ENCODE data around the gene PDZD7. TPM values are rescaled to one million over a fixed set of nuclear protein-coding genes. Genes with fewer than 3 reads are reported as not detected.
A peak's percentile ranks its signal among the peaks of the same experiment; 100 is the strongest.

Gene PDZD7
- total and polyA plus RNA-seq, 2 of the 8 experiments (the other 6 are each of a cell fraction or from before 2014, with no cell fraction given), result 0.88 to 1.6 TPM

DNA sequence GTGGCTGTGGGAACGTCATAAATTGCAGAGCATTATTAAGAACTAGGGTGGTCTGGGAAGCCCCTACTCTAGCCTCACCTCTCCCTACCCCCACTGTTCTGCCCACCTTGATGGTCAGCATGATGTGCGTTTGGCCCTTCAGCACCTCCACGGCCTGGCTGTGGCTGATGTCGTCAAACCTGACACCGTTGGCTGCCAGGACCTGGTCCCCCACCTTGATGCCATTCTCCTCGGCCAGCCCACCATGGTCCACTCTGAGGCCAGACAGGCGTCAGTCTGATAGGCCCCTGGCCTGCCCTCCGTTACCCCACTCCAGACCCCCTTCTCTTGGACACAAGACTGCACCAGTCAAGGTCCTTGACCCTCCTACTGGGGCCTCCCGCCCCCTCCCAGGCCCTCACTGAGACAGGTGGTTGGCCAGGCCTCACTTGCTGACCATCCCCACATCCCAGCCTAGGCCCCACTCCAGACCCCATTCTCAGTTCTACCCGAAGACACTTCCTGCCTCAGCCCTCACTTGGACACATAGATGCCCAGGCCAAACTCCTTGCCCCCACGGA, 9.2 kb downstream of the PDZD7 start:
- Histone ChIP-seq H3K4ac (replicated peaks; ENCODE audit: insufficient read length, low read depth, low read length) (no peak overlapping the region), H3K4me2 (ENCODE audit: insufficient read depth in 1 of 2, low read depth in 2 of 2, low read length in 2 of 2) (no peak overlapping the region), H4K8ac (ENCODE audit: extremely low read depth, insufficient read depth, low read length) (no peak overlapping the region), H2AK5ac (ENCODE audit: low read depth, low read length) (no peak overlapping the region), H3K79me2 (ENCODE audit: control insufficient read depth in 1 of 2, insufficient read depth in 2 of 2, low read length in 2 of 2) (no peaks in the 10 kb centered on the region), H3K36me3 (ENCODE audit: control insufficient read depth in 2 of 4, insufficient read depth in 4 of 4, low read length in 3 of 4) (no peaks in the 10 kb centered on the region), H4K91ac (replicated peaks; ENCODE audit: insufficient read length, low read length) (peak overlapping the region; percentile 10), H3K4me1 (replicated peaks in 1 of 4; ENCODE audit: control insufficient read depth in 3 of 4, insufficient read depth in 4 of 4, low read length in 3 of 4) (peaks cover 0 to 10% (median 5%) of the 10 kb centered on the region in 4 experiments; a peak in 4 of 7 replicates), H4K5ac (ENCODE audit: insufficient read length, low read depth, low read length) (no peak overlapping the region), H3K23me2 (ENCODE audit: low read depth, low read length) (peaks cover 11% of the 10 kb centered on the region; the same call in 1 of the 2 replicates), H3K18ac (ENCODE audit: extremely low read depth, low read length) (no peak overlapping the region), H2BK15ac (ENCODE audit: low read length) (no peak overlapping the region), H3K9ac (replicated peaks in 1 of 4; ENCODE audit: extremely low read depth in 1 of 4, low read depth in 3 of 4, low read length in 3 of 4) (no peak overlapping the region), H2BK5ac (ENCODE audit: low read depth, low read length) (no peak overlapping the region), H3K4me3 (ENCODE audit: extremely low read depth in 1 of 4, insufficient read depth in 2 of 4, low read depth in 3 of 4, low read length in 4 of 4) (no peak overlapping the region), H3K14ac (ENCODE audit: insufficient read length) (no peak overlapping the region), H3K9me3 (ENCODE audit: insufficient read depth in 2 of 2, low read depth in 1 of 2, low read length in 1 of 2) (no peaks in the 10 kb centered on the region), H2BK20ac (ENCODE audit: low read length) (no peak overlapping the region), H3K56ac (replicated peaks; ENCODE audit: insufficient read length, low read depth, low read length) (no peak overlapping the region), H3K79me1 (ENCODE audit: low read depth, low read length) (no peaks in the 10 kb centered on the region), H3K27ac (ENCODE audit: low read depth, low read length) (no peak overlapping the region), H4K20me1 (replicated peaks in 1 of 2; ENCODE audit: control insufficient read depth in 1 of 2, insufficient read depth in 2 of 2, low read length in 2 of 2) (peaks cover 0 to 1% of the 10 kb centered on the region in 2 experiments), H3K27me3 (replicated peaks in 1 of 4; ENCODE audit: control insufficient read depth in 3 of 4, extremely low read depth in 1 of 4, insufficient read depth in 3 of 4, low read length in 3 of 4) (peaks cover 13 to 31% (median 26%) of the 10 kb centered on the region in 4 experiments), H2BK12ac (ENCODE audit: low read depth, low read length) (no peak overlapping the region), H2BK120ac (replicated peaks; ENCODE audit: low read depth, low read length) (no peak overlapping the region), H2AFZ (ENCODE audit: low read length) (no peak overlapping the region), H3K23ac (ENCODE audit: insufficient read length) (no peak overlapping the region)
- TF ChIP-seq TBP (IDR thresholded peaks at IDR 0.05; ENCODE audit: low read depth, low read length), result no peak
- no peak for DNase-seq (ENCODE audit: low read depth in 1 of 2, low spot score in 2 of 2)
- ChIA-PET POLR2A (ENCODE audit: partially characterized antibody) (no interaction called here), CTCF (ENCODE audit: partially characterized antibody) (interaction anchor here (0.6 to 51.8 kb wide), 4 partner anchors 10 to 1574 kb away, joined by 3 to 2176 read pairs (median 84); partner anchors contain the start of gene KAZALD1)
- no peak for FAIRE-seq
- WGBS, 2 experiments (ENCODE audit: extremely low coverage in 1 of 2, insufficient coverage in 1 of 2, insufficient read length in 1 of 2, insufficient replicate concordance in 2 of 2, low coverage in 1 of 2, low lambda C conversion rate in 2 of 2, missing lambda C conversion rate in 1 of 2), result 90% methylated on average over 10 of the region's 11 CpGs; no CpG with 5 or more reads in 1 of the 2 experiments

Measured in H1 (cell line).